HG03175 (cell line): Measurements from ENCODE around the gene MUSTN1.
A peak's percentile ranks its signal among the peaks of the same experiment; 100 is the strongest.

ENCODE experiments used
- ATAC-seq: cut with Tn5 transposase; IDR thresholded peaks from one replicate; pipeline ENCODE4 v1.9.1; 2021; ENCODE audit warnings: mild to moderate bottlenecking, moderate library complexity; ENCODE audit not compliant: unreplicated experiment

Gene MUSTN1

DNA sequence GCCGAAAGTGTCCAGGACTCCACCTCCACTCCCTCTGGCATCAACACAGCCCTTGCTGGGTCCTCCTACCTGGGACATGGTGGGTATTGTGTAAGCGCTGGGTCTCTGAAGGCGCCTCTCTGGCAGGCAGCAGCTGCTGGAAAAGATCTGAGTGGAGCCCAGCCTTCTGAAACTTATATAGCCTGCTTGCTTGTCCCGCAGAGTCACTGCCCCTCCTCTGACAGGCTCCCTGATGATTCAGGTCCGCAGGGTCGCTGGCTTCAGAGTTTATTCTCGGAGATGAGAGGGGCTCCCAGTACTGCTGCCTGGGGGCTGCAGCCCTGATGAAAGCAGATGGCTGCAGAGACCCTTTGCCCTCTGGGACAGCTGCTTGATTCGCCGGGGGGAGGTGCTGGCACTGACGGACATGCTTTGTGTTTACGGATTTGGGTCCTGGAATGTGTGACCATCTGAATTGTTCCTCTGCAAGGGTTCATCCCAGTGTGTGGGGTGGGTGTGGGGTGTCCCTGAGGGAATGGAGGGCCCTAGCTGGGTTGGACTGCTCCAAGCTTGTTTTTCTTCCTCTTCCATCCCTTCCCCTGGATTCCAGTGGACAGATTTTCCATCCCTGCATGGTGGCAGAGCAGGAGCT, at the start of gene MUSTN1:
Gene MUSTN1, minus strand, starts transcription at position 149 of the 631 bp plus-strand sequence. Its CDS starts 71 bp downstream, at position 78.
- ATAC-seq: no peak

GRCh38 chr3:52882377-52882776, 47.6 kb upstream of the MUSTN1 start:
- ATAC-seq: no peak

GRCh38 chr3:52881871-52882270, 47.1 kb upstream of the MUSTN1 start:
- ATAC-seq: no peak

- ATAC-seq: no peak
These were observed 45.7 kb upstream of the MUSTN1 start for GRCh38 chr3:52880474-52880873.

- ATAC-seq: no peak
These were observed 45.2 kb upstream of the MUSTN1 start for GRCh38 chr3:52880047-52880446.

- no peak for ATAC-seq
These were observed 44.8 kb upstream of the MUSTN1 start for GRCh38 chr3:52879581-52879980.

- no peak for ATAC-seq
These were observed 44.3 kb upstream of the MUSTN1 start for GRCh38 chr3:52879090-52879489.

DNA sequence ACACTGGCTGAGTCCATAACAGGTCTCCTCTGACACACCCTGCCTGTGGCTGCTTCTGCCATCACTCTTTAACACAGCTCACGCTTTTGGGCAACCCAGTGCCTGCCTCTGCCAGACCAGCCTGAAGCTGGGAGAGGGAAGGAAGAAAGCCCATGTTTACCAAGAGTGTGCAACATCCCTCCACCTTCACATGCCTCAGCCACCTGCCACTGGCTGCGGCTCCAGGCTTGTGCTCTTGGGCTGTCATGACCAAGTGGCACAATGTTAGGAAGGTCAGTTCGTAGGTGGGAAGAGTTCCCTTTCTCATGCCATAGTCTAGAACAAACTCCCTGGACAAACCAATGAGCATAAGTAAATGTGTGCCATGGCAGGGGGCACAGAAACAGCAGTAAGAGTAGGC, 42.3 kb upstream of the MUSTN1 start:
- no peak for ATAC-seq

- no peak for ATAC-seq
These were observed 40.2 kb upstream of the MUSTN1 start for GRCh38 chr3:52874864-52875587.

GRCh38 chr3:52874160-52874701, 39.4 kb upstream of the MUSTN1 start:
- peak; percentile 62 for ATAC-seq

DNA sequence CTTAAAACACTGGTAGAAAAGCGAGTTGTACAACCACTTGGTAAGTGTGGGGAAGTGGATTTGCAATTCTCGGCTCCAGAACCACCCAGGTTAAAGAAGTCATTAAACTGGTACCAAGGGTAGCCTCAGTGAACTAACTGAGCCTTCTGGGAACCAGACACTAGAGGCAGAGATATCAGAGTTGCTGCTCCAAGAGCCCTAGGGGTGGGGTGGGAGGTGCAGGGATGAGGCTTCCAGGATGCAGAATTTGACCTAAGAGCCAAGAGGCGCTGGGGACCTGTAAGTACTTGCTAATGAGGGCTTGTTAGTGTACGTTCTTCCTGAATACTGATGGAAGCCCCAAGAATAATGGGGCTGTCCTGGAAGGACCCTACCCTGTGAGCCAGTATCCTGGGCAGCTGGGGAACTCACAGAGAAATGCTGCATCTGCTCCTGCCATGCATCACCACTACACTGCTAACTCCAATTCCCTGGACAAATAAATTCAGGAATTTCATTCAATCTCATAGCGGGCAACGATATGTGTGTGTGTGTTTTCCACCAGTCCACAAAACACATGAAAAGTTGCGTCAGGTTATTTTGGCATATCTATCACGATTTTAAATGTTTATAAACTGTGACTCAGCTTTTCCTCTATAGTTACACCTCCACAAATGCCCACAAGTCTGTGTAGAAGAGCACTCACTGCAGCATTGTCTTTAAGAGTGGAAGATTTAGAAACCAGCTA, 38.8 kb upstream of the MUSTN1 start:
- ATAC-seq: no peak

DNA sequence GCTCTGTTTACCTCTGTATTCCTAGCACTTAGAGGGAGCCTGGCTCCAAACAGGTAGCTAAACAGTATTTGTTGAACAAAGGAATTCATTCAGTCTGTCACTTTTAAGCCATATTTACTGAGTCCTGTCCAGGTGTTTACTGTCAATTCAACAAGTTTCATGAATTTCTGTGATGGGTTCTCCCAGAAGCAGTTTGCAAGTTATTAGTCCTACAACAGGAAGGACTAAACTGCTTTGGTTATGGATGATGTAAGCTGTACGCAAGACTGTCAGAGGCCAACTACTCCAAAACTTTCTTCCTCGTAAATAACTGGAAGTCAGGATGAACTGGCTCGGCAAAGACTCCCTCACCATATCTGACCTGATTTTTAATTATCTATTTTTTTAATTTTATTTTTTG, 37.4 kb upstream of the MUSTN1 start:
- no peak for ATAC-seq

- ATAC-seq: no peak
These were observed 36.9 kb upstream of the MUSTN1 start for GRCh38 chr3:52871761-52872160.

- ATAC-seq: no peak
These were observed 35.7 kb upstream of the MUSTN1 start for GRCh38 chr3:52870471-52870870.

- ATAC-seq: no peak
These were observed 31.6 kb upstream of the MUSTN1 start for GRCh38 chr3:52866427-52866826.

GRCh38 chr3:52865994-52866393, 31.2 kb upstream of the MUSTN1 start:
- ATAC-seq: no peak

- ATAC-seq: no peak
These were observed 25.6 kb upstream of the MUSTN1 start for GRCh38 chr3:52860424-52860768.

DNA sequence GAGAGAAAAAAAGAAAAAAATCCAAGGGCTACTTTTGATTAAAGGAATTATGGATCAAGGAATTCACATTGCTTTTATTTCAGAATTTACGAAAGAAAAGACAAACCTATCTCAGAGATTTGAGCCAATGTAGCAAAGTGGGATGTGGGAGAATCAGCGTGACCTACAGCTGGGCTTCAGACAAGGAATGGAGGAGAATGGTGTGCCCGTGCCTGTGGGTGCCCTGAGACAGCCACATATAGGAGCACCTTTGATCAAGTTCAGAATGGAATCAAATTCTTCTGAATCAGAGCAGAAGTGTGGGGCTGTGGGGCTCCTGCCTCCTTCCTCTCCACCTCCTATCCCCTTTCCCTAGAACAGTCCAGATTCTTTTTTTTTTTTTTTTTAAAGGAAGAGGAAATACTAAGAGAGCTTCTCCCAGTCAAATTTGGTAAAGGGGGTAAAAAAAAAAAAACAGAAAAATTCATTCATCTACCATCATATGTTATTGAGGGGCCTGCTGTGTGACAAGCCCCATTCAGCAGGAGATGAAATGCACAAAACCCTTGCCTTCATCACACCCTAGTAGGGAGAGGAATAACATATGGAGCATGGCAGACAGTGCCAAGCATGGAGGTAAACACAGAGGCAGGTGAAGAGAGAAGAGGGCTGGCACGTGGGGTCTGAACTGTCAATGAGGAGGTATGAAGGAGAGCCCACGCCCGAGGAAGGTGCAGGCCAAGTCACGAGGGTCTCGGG, 25.0 kb upstream of the MUSTN1 start:
- no peak for ATAC-seq

- ATAC-seq: no peak
These were observed 23.0 kb upstream of the MUSTN1 start for GRCh38 chr3:52857864-52858263.

DNA sequence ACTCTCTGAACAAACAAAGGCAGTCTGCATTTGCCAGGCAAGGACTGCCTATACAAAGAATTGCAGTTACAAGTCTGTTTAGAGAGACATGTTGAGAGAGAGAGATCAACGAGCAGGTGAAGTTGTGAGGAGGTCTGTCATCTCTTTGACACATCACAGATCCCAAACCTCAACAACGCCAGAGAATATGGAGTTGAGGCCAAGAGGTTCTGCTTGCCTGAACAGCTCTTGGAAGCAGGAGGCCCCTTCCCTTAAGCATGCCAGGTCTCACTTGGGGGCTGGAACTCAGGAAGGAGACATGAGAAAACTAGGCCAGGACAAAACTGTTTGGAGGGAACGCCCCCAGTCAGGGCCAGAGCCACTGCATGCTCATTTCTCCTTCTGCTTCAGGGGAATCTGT, 22.3 kb upstream of the MUSTN1 start:
- ATAC-seq: no peak

DNA sequence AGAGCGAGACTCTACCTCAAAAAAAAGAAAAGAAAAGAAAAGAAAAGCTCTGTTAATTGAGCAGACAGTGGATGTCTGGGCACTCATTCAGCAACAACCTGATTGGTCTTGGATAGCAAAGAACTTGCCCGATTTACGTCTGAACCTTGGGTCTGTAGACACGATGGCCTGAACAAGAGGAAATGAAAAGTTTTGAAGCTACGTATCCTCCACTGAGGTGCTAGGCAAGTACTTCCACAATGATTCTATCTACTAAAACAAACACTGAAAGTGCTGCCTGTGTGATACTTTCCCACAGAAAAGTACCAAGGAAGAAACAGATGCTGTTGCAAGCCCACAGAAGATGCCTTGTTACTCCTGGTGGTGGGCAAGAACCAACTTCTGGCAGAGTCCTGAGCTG, 21.8 kb upstream of the MUSTN1 start:
- ATAC-seq: peak; percentile 65
